GM21528 (cell line): ENCODE data around the gene KRTAP3-1.
"Not testable (repeated sequence)": the region's sequence is repeated elsewhere in the genome, so short reads cannot be mapped to it uniquely, and the experiment has no call there.

Source experiments
- ATAC-seq: cut with Tn5 transposase; IDR thresholded peaks from one replicate; pipeline ENCODE4 v1.9.1; 2021; ENCODE audit warnings: mild to moderate bottlenecking, moderate library complexity; ENCODE audit not compliant: unreplicated experiment, low FRiP score

The KRTAP3-1 gene

GRCh38 chr17:41008811-41009210 lies at the start of gene KRTAP3-1:
KRTAP3-1 (minus strand) TSS chr17:41009128; CDS start chr17:41009074, 54 bp downstream.
- ATAC-seq = no peak

GRCh38 chr17:41057547-41057946 lies 48.6 kb upstream of the KRTAP3-1 start:
- no peak for ATAC-seq

- not testable (repeated sequence) for ATAC-seq
Measured at GRCh38 chr17:41055130-41055529, 46.2 kb upstream of the KRTAP3-1 start, which contains the start of gene KRTAP2-2. KRTAP2-2 (minus strand) TSS chr17:41055230; CDS start chr17:41055211, 19 bp downstream.

GRCh38 chr17:41054556-41054955 lies 45.6 kb upstream of the KRTAP3-1 start:
- not testable (repeated sequence) for ATAC-seq

- ATAC-seq = no peak
Measured at GRCh38 chr17:41054025-41054424, 45.1 kb upstream of the KRTAP3-1 start.

GRCh38 chr17:41052566-41052965 lies 43.6 kb upstream of the KRTAP3-1 start:
- no peak for ATAC-seq

- ATAC-seq = no peak
Measured at GRCh38 chr17:41049110-41049509, 40.2 kb upstream of the KRTAP3-1 start.

GRCh38 chr17:41048441-41048840 lies 39.5 kb upstream of the KRTAP3-1 start:
- no peak for ATAC-seq

- not testable (repeated sequence) for ATAC-seq
Measured at GRCh38 chr17:41046735-41047465, 38.0 kb upstream of the KRTAP3-1 start, which contains the start of gene KRTAP2-1. KRTAP2-1 (minus strand) TSS chr17:41047316; CDS start chr17:41047267, 49 bp downstream.

GRCh38 chr17:41042953-41043352 lies 34.0 kb upstream of the KRTAP3-1 start:
- no peak for ATAC-seq

GRCh38 chr17:41040783-41041571 lies 32.0 kb upstream of the KRTAP3-1 start, which contains the start of gene KRTAP1-1:
KRTAP1-1 (minus strand) TSS chr17:41041450; CDS start chr17:41041397, 53 bp downstream.
- ATAC-seq = not testable (repeated sequence)

- no peak for ATAC-seq
Measured at GRCh38 chr17:41037853-41038350, 29.0 kb upstream of the KRTAP3-1 start.

- ATAC-seq = not testable (repeated sequence)
Measured at GRCh38 chr17:41034346-41034935, 25.5 kb upstream of the KRTAP3-1 start, which contains the start of gene KRTAP1-3. KRTAP1-3 (minus strand) TSS chr17:41034874; CDS start chr17:41034821, 53 bp downstream.

GRCh38 chr17:41029633-41030245 lies 20.8 kb upstream of the KRTAP3-1 start, which contains the start of gene KRTAP1-4:
KRTAP1-4 (minus strand) TSS chr17:41030195; CDS start chr17:41030078, 117 bp downstream.
- ATAC-seq = no peak

GRCh38 chr17:41026715-41027471 lies 18.0 kb upstream of the KRTAP3-1 start, which contains the start of gene KRTAP1-5:
KRTAP1-5 (minus strand) TSS chr17:41027208; CDS start chr17:41027155, 53 bp downstream.
- ATAC-seq = no peak

GRCh38 chr17:41024697-41025096 lies 15.8 kb upstream of the KRTAP3-1 start:
- no peak for ATAC-seq

GRCh38 chr17:41020336-41020735 lies 11.4 kb upstream of the KRTAP3-1 start:
- ATAC-seq = no peak

GRCh38 chr17:41019415-41019814 lies 10.5 kb upstream of the KRTAP3-1 start:
- ATAC-seq = no peak

GRCh38 chr17:41018541-41018940 lies 9.6 kb upstream of the KRTAP3-1 start:
- ATAC-seq = no peak
